ENCODE data around the gene LMX1B. TPM values are rescaled to one million over a fixed set of nuclear protein-coding genes. Genes with fewer than 3 reads are reported as not detected.

Gene LMX1B
- total RNA-seq, 1 experiment from 2014 or later, result 12.4 TPM

DNA sequence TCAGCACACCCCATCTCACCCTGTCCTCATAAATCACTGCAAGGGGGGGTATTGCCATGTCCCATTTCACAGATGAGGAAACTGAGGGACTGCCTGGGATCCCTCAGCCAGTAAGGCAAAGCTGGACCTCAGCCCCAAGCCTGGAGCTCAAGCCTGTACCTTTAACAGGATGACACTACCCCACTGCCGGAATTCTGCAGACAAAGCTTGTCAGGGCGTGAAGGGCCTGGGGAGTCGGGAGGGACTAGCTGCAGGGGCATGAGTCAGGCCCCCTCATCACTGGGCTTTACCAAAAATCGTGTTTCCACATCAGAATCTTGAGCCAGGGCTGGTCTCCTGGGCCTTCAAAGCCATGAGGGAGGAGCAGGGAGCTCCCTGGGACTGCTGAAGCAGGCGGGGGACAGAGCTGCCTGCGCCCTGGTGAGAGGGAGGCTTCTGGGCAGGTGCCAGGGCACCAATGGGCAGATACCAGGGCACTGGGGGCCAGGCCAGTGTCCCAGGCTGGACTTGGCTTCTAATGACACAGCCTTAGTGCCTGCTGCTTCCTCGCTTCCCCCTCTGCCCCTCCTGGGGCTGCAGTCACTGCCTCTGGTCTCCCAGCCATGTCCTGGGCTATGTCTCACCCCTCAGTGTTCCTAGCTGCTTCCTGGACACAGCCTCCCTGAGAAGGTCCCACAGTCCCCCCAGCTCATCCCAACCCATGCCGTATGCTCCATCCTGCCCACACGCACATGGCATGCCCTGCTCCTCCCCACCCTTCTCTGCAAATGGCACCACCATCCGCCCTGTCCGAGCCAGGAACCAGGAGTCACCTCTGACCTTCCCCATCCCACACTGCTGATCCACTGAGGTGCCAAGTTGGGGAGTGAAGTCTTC is 80.7 kb downstream of the LMX1B start:
- peaks cover 13% of the 10 kb centered on the region for H3K27me3 Mint-ChIP-seq (ENCODE audit: low read depth)
- H3K4me3 Mint-ChIP-seq, result no peak overlapping the region
- ChIA-PET POLR2A (interaction anchor here (0.5 kb wide), 1 partner anchor 22 kb away, joined by 6 read pairs; no protein-coding TSS in a partner anchor), CTCF (interaction anchor here (0.7 to 2.3 kb wide), 13 partner anchors 8 to 317 kb away, joined by 3 to 24 read pairs (median 4); no protein-coding TSS in a partner anchor)
- H3K9me3 Mint-ChIP-seq, result no peaks in the 10 kb centered on the region
- H3K27ac Mint-ChIP-seq, result no peak overlapping the region
- peaks cover 7% of the 10 kb centered on the region for H3K4me1 Mint-ChIP-seq
- ATAC-seq, result no peak
- TF ChIP-seq ETV6 (CRISPR knock-in tag; IDR thresholded peaks at IDR 0.05) (no peak), NR1H2 (CRISPR knock-in tag; IDR thresholded peaks at IDR 0.05) (no peak), ESRRA (CRISPR knock-in tag; IDR thresholded peaks at IDR 0.05; ENCODE audit: borderline replicate concordance) (no peak), CREB1 (CRISPR knock-in tag; IDR thresholded peaks at IDR 0.05) (no peak), TEAD1 (CRISPR knock-in tag; IDR thresholded peaks at IDR 0.05) (no peak), ZNF219 (CRISPR knock-in tag; IDR thresholded peaks at IDR 0.05; ENCODE audit: borderline replicate concordance) (no peak), JUN (CRISPR knock-in tag; IDR thresholded peaks at IDR 0.05) (no peak), MXD4 (CRISPR knock-in tag; IDR thresholded peaks at IDR 0.05; ENCODE audit: borderline replicate concordance) (no peak), ZBTB21 (CRISPR knock-in tag; IDR thresholded peaks at IDR 0.05; ENCODE audit: borderline replicate concordance) (no peak)
- TF ChIP-seq, protein P1, sequence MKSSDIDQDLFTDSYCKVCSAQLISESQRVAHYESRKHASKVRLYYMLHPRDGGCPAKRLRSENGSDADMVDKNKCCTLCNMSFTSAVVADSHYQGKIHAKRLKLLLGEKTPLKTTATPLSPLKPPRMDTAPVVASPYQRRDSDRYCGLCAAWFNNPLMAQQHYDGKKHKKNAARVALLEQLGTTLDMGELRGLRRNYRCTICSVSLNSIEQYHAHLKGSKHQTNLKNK (CRISPR knock-in tag; IDR thresholded peaks at IDR 0.05), result no peak
- TF ChIP-seq, protein P2, sequence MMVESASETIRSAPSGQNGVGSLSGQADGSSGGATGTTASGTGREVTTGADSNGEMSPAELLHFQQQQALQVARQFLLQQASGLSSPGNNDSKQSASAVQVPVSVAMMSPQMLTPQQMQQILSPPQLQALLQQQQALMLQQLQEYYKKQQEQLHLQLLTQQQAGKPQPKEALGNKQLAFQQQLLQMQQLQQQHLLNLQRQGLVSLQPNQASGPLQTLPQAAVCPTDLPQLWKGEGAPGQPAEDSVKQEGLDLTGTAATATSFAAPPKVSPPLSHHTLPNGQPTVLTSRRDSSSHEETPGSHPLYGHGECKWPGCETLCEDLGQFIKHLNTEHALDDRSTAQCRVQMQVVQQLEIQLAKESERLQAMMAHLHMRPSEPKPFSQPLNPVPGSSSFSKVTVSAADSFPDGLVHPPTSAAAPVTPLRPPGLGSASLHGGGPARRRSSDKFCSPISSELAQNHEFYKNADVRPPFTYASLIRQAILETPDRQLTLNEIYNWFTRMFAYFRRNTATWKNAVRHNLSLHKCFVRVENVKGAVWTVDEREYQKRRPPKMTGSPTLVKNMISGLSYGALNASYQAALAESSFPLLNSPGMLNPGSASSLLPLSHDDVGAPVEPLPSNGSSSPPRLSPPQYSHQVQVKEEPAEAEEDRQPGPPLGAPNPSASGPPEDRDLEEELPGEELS (CRISPR knock-in tag; IDR thresholded peaks at IDR 0.05), result no peak
- TF ChIP-seq, protein P3, sequence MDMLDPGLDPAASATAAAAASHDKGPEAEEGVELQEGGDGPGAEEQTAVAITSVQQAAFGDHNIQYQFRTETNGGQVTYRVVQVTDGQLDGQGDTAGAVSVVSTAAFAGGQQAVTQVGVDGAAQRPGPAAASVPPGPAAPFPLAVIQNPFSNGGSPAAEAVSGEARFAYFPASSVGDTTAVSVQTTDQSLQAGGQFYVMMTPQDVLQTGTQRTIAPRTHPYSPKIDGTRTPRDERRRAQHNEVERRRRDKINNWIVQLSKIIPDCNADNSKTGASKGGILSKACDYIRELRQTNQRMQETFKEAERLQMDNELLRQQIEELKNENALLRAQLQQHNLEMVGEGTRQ (CRISPR knock-in tag; IDR thresholded peaks at IDR 0.05), result no peak
- TF ChIP-seq, protein P4, sequence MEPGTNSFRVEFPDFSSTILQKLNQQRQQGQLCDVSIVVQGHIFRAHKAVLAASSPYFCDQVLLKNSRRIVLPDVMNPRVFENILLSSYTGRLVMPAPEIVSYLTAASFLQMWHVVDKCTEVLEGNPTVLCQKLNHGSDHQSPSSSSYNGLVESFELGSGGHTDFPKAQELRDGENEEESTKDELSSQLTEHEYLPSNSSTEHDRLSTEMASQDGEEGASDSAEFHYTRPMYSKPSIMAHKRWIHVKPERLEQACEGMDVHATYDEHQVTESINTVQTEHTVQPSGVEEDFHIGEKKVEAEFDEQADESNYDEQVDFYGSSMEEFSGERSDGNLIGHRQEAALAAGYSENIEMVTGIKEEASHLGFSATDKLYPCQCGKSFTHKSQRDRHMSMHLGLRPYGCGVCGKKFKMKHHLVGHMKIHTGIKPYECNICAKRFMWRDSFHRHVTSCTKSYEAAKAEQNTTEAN (CRISPR knock-in tag; IDR thresholded peaks at IDR 0.05), result no peak
- no peaks in the 10 kb centered on the region for H3K36me3 Mint-ChIP-seq
- DNase-seq (ENCODE audit: low spot score), result peak; percentile 8

DNA sequence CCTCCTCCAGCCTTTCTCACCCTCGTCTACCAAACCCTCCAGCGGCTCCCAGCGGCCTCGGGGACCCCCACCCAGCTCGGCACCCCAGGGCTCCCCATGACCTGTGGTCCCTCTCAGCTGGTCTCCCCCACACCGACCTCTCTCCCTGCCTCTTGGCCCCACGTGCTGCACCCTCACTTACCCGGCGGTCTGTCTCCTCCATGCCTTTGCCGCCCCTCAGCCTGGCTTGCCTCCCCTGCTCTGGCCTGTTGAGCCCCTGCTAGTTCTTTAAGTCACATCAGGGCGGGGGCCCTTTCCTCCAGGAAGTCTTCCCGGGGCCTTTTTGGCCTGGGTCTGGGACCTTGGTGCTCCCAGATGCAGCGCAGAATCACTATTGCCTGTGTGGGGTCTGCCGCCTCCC is 81.5 kb downstream of the LMX1B start:
- H3K27me3 Mint-ChIP-seq (ENCODE audit: low read depth), result peaks cover 11% of the 10 kb centered on the region
- H3K4me1 Mint-ChIP-seq, result peaks cover 2% of the 10 kb centered on the region
- H3K9me3 Mint-ChIP-seq, result no peaks in the 10 kb centered on the region
- H3K27ac Mint-ChIP-seq, result no peak overlapping the region
- no peak for DNase-seq (ENCODE audit: low spot score)
- POLR2A ChIA-PET, result no interaction called here
- no peak for ATAC-seq
- H3K4me3 Mint-ChIP-seq, result no peak overlapping the region
- no peaks in the 10 kb centered on the region for H3K36me3 Mint-ChIP-seq
- CTCF ChIA-PET, result interaction anchor here (0.8 to 2.3 kb wide), 11 partner anchors 8 to 318 kb away, joined by 3 to 18 read pairs (median 4); no protein-coding TSS in a partner anchor
- TF ChIP-seq NFE2L1 (CRISPR knock-in tag; IDR thresholded peaks at IDR 0.05) (no peak), ZNF263 (CRISPR knock-in tag; IDR thresholded peaks at IDR 0.05; ENCODE audit: low read depth) (no peak), ZNF396 (CRISPR knock-in tag; IDR thresholded peaks at IDR 0.05; ENCODE audit: borderline replicate concordance) (no peak)
- TF ChIP-seq, protein P5, sequence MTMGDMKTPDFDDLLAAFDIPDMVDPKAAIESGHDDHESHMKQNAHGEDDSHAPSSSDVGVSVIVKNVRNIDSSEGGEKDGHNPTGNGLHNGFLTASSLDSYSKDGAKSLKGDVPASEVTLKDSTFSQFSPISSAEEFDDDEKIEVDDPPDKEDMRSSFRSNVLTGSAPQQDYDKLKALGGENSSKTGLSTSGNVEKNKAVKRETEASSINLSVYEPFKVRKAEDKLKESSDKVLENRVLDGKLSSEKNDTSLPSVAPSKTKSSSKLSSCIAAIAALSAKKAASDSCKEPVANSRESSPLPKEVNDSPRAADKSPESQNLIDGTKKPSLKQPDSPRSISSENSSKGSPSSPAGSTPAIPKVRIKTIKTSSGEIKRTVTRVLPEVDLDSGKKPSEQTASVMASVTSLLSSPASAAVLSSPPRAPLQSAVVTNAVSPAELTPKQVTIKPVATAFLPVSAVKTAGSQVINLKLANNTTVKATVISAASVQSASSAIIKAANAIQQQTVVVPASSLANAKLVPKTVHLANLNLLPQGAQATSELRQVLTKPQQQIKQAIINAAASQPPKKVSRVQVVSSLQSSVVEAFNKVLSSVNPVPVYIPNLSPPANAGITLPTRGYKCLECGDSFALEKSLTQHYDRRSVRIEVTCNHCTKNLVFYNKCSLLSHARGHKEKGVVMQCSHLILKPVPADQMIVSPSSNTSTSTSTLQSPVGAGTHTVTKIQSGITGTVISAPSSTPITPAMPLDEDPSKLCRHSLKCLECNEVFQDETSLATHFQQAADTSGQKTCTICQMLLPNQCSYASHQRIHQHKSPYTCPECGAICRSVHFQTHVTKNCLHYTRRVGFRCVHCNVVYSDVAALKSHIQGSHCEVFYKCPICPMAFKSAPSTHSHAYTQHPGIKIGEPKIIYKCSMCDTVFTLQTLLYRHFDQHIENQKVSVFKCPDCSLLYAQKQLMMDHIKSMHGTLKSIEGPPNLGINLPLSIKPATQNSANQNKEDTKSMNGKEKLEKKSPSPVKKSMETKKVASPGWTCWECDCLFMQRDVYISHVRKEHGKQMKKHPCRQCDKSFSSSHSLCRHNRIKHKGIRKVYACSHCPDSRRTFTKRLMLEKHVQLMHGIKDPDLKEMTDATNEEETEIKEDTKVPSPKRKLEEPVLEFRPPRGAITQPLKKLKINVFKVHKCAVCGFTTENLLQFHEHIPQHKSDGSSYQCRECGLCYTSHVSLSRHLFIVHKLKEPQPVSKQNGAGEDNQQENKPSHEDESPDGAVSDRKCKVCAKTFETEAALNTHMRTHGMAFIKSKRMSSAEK (CRISPR knock-in tag; IDR thresholded peaks at IDR 0.05; ENCODE audit: borderline replicate concordance), result no peak
- TF ChIP-seq, protein P1 (CRISPR knock-in tag; IDR thresholded peaks at IDR 0.05), result no peak
- TF ChIP-seq, protein P6, sequence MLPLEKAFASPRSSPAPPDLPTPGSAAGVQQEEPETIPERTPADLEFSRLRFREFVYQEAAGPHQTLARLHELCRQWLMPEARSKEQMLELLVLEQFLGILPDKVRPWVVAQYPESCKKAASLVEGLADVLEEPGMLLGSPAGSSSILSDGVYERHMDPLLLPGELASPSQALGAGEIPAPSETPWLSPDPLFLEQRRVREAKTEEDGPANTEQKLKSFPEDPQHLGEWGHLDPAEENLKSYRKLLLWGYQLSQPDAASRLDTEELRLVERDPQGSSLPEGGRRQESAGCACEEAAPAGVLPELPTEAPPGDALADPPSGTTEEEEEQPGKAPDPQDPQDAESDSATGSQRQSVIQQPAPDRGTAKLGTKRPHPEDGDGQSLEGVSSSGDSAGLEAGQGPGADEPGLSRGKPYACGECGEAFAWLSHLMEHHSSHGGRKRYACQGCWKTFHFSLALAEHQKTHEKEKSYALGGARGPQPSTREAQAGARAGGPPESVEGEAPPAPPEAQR (CRISPR knock-in tag; IDR thresholded peaks at IDR 0.05), result no peak
- TF ChIP-seq, protein P7, sequence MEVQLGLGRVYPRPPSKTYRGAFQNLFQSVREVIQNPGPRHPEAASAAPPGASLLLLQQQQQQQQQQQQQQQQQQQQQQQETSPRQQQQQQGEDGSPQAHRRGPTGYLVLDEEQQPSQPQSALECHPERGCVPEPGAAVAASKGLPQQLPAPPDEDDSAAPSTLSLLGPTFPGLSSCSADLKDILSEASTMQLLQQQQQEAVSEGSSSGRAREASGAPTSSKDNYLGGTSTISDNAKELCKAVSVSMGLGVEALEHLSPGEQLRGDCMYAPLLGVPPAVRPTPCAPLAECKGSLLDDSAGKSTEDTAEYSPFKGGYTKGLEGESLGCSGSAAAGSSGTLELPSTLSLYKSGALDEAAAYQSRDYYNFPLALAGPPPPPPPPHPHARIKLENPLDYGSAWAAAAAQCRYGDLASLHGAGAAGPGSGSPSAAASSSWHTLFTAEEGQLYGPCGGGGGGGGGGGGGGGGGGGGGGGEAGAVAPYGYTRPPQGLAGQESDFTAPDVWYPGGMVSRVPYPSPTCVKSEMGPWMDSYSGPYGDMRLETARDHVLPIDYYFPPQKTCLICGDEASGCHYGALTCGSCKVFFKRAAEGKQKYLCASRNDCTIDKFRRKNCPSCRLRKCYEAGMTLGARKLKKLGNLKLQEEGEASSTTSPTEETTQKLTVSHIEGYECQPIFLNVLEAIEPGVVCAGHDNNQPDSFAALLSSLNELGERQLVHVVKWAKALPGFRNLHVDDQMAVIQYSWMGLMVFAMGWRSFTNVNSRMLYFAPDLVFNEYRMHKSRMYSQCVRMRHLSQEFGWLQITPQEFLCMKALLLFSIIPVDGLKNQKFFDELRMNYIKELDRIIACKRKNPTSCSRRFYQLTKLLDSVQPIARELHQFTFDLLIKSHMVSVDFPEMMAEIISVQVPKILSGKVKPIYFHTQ (CRISPR knock-in tag; IDR thresholded peaks at IDR 0.05), result no peak

All from WTC11 (cell line).